NB4 (cell line): ENCODE measurements around the gene SDK2.

Source experiments
- POLR2A ChIP-seq: IDR thresholded peaks from 2 replicates; pipeline ENCODE4 v1.6.1; 2011; ENCODE audit warnings: mild to moderate bottlenecking; ENCODE audit not compliant: insufficient read length; ENCODE audit errors: extremely low read depth
- TF ChIP-seq, protein P1 (sequence below): IDR thresholded peaks from one replicate; pipeline ENCODE4 v1.5.1; 2012; ENCODE audit warnings: low read depth, low read length

DNA sequence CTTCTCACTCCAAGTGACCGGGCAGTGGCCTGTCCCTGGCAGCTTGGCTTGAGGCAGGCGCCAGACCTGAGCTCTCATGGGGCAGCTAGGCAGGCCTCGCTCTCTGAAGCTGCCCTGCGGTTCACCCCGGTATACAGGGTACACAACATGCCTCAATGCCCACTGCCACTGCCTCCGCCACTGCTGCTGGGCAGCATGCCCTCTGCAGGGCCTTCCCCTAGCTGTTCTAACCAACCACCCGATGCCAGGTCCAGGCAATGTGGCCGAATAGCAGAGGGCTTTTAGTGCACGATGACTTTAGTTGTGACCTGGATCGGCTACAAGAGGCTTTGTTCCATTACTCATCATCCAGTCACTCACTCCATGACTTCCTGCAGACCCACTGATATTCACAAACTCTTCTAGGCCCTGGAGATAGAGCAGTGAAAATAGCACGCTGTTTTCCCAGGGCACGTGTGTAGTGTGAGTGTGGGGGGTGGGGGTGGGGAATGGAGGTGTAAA, 352.2 kb downstream of the SDK2 start:
- TF ChIP-seq, protein P1, sequence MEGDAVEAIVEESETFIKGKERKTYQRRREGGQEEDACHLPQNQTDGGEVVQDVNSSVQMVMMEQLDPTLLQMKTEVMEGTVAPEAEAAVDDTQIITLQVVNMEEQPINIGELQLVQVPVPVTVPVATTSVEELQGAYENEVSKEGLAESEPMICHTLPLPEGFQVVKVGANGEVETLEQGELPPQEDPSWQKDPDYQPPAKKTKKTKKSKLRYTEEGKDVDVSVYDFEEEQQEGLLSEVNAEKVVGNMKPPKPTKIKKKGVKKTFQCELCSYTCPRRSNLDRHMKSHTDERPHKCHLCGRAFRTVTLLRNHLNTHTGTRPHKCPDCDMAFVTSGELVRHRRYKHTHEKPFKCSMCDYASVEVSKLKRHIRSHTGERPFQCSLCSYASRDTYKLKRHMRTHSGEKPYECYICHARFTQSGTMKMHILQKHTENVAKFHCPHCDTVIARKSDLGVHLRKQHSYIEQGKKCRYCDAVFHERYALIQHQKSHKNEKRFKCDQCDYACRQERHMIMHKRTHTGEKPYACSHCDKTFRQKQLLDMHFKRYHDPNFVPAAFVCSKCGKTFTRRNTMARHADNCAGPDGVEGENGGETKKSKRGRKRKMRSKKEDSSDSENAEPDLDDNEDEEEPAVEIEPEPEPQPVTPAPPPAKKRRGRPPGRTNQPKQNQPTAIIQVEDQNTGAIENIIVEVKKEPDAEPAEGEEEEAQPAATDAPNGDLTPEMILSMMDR: no peak
- TF ChIP-seq POLR2A: no peak
